BLaER1 treated with 17β-estradiol and CSF1 and Interleukin-3, amounts not matched to agents 10 nM and 100 nM (cell line): ENCODE results near the gene PTGFRN.
A peak's percentile ranks its signal among the peaks of the same experiment; 100 is the strongest.

Experiments
- H3K27ac ChIP-seq, 11 experiments: shearing (Covaris generic); formaldehyde crosslinking; 2 replicates each; pipeline ENCODE4 v1.8.1; 2022
- H3K27me3 ChIP-seq, 11 experiments: shearing (Covaris generic); formaldehyde crosslinking; 2 replicates each; pipeline ENCODE4 v1.8.1; 2022
- H3K36me3 ChIP-seq, 11 experiments: shearing (Covaris generic); formaldehyde crosslinking; 2 replicates each; pipeline ENCODE4 v1.8.1; 2022
- H3K4me1 ChIP-seq, 10 experiments: shearing (Covaris generic); formaldehyde crosslinking; 2 replicates each; pipeline ENCODE4 v1.8.1; 2022
- H3K4me2 ChIP-seq, 11 experiments: shearing (Covaris generic); formaldehyde crosslinking; 2 replicates each; pipeline ENCODE4 v1.8.1; 2022
- H3K4me3 ChIP-seq, 10 experiments: shearing (Covaris generic); formaldehyde crosslinking; 2 replicates each; pipeline ENCODE4 v1.8.1; 2022
- H3K9ac ChIP-seq, 11 experiments: shearing (Covaris generic); formaldehyde crosslinking; 2 replicates each; pipeline ENCODE4 v1.8.1; 2022
- H3K9me3 ChIP-seq, 11 experiments: shearing (Covaris generic); formaldehyde crosslinking; replicated peaks in 1 of 11; 2 replicates each; pipeline ENCODE4 v1.8.1; 2022
- H4K20me1 ChIP-seq, 11 experiments: shearing (Covaris generic); formaldehyde crosslinking; 2 replicates each; pipeline ENCODE4 v1.8.1; 2022
- Cebpa-rat ChIP-seq, 11 experiments: shearing (Covaris generic); IDR thresholded peaks; 2 replicates each; pipeline ENCODE4 v1.8.1; 2022

Gene PTGFRN

DNA sequence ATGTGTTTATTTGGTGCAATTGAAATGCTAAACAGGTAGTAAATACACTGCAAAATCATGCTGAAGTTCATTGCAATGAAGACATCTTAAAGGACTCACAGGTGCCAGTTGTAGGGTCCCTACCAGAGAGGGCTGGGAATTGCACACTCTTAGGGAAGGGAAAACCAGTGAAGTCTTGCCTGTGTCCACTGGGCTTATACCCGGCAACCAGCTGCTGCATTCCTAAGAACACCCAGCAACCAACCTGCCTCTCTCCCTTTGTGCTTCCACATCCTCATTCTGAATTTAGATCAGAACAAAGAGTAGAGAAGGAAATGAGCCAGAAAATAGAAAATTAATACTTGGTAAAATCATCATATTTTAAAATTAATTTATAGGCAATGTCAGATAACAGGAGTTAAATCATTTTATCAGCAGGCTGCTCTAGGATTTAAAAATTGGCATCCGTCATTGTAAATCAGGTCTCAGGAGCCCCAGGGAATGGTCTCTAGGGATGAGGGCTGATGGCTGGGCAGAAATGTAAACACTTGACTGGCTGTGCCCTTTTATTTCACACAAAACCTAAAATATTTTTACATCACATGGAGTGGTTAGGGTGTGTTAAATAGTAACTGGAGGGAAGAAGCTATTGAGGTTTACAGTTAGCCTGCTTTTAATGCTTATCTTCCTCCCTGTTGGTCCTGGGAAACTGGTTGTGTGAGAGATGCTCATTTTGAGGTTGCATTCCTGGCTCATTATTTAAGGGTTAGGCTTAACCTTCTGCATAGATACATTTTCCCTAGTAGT lies 31.3 kb downstream of the PTGFRN start:
- no peak overlapping the region for H3K9ac ChIP-seq
- H3K36me3 ChIP-seq, result peaks cover 0 to 23% (median 0%) of the 10 kb centered on the region in 11 experiments; a peak in 6 of 22 replicates
- H3K9me3 ChIP-seq, result peaks cover 0 to 6% (median 0%) of the 10 kb centered on the region in 11 experiments; a peak in 4 of 22 replicates
- H3K4me3 ChIP-seq, result no peak overlapping the region
- no peaks in the 10 kb centered on the region for H3K27me3 ChIP-seq
- peak overlapping the region; percentile 36 to 74 (median 55); a peak in 21 of 22 replicates for H3K4me2 ChIP-seq
- peaks cover 10 to 32% (median 25%) of the 10 kb centered on the region in 10 experiments for H3K4me1 ChIP-seq
- no peaks in the 10 kb centered on the region for H4K20me1 ChIP-seq
- no peak overlapping the region for H3K27ac ChIP-seq
- TF ChIP-seq Cebpa-rat (IDR thresholded peaks at IDR 0.05), result no peak

DNA sequence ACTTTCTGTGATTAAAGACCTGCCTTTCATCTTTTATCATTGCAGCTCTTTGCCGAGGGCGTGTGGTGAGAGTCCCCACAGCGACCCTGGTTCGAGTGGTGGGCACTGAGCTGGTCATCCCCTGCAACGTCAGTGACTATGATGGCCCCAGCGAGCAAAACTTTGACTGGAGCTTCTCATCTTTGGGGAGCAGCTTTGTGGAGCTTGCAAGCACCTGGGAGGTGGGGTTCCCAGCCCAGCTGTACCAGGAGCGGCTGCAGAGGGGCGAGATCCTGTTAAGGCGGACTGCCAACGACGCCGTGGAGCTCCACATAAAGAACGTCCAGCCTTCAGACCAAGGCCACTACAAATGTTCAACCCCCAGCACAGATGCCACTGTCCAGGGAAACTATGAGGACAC lies 32.0 kb downstream of the PTGFRN start:
- Histone ChIP-seq H3K27me3 (no peaks in the 10 kb centered on the region), H3K9me3 (peaks cover 0 to 6% (median 0%) of the 10 kb centered on the region in 11 experiments; a peak in 4 of 22 replicates), H3K4me1 (peaks cover 10 to 35% (median 25%) of the 10 kb centered on the region in 10 experiments), H3K9ac (no peak overlapping the region), H3K36me3 (peaks cover 0 to 23% (median 0%) of the 10 kb centered on the region in 11 experiments; a peak in 6 of 22 replicates), H3K27ac (no peak overlapping the region), H4K20me1 (no peaks in the 10 kb centered on the region), H3K4me3 (no peak overlapping the region), H3K4me2 (peak overlapping the region in 9 of 11 experiments; percentile 36 to 74 (median 55); a peak in 17 of 22 replicates)
- TF ChIP-seq Cebpa-rat (IDR thresholded peaks at IDR 0.05), result no peak

DNA sequence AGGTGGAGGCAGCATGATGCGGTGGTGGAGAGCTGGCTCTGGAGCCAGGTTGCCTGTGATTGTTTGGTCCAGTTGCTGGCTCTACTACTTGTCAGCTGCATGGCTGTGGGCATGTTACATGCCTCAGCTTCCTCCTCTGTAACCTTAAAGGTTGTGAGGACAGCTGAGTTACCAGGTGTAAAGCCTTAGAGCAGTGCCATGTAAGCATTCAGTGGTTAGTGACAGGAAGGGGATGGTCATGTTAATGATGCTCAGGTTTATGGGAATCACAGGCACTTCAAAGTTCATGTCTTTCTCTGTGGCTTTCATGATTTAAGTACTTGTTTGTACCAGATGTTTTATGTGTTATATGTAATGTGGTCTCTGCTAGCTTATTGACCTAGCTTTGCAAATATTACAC lies 32.6 kb downstream of the PTGFRN start:
- Histone ChIP-seq H3K9ac (no peak overlapping the region), H3K4me3 (no peak overlapping the region), H3K4me1 (peaks cover 10 to 35% (median 25%) of the 10 kb centered on the region in 10 experiments), H4K20me1 (no peaks in the 10 kb centered on the region), H3K27me3 (no peaks in the 10 kb centered on the region), H3K4me2 (peak overlapping the region in 8 of 11 experiments; percentile 52 to 74 (median 58); a peak in 10 of 22 replicates), H3K36me3 (peaks cover 0 to 23% (median 0%) of the 10 kb centered on the region in 11 experiments; a peak in 6 of 22 replicates), H3K27ac (no peak overlapping the region), H3K9me3 (peaks cover 0 to 6% (median 0%) of the 10 kb centered on the region in 11 experiments; a peak in 4 of 22 replicates)
- no peak for TF ChIP-seq Cebpa-rat (IDR thresholded peaks at IDR 0.05)

DNA sequence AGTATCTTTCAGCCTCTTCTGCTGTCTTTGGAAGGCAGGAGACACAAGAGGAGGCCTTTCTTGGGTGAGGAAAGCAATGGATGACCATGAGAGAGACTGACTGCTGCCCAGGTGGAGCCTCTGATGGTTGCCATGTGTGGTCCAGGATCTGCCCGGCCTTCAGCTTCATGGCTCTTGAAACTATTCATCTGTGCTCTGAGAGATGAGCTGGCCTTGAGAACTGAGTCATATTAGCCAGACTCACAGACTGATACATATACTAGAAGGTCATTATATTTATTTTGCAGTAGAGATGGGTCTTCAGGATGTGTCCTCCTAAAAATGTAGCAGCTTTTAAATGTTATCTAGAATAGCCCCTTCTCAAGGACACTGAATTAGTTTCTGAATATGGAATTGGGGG lies 33.7 kb downstream of the PTGFRN start:
- no peak overlapping the region for H3K9ac ChIP-seq
- H3K36me3 ChIP-seq, result peaks cover 0 to 30% (median 0%) of the 10 kb centered on the region in 11 experiments; a peak in 6 of 22 replicates
- H3K27ac ChIP-seq, result no peak overlapping the region
- TF ChIP-seq Cebpa-rat (IDR thresholded peaks at IDR 0.05), result no peak
- no peaks in the 10 kb centered on the region for H4K20me1 ChIP-seq
- H3K4me2 ChIP-seq, result no peak overlapping the region
- H3K9me3 ChIP-seq, result peaks cover 0 to 6% (median 0%) of the 10 kb centered on the region in 11 experiments; a peak in 4 of 22 replicates
- H3K4me1 ChIP-seq, result peaks cover 10 to 35% (median 25%) of the 10 kb centered on the region in 10 experiments
- no peaks in the 10 kb centered on the region for H3K27me3 ChIP-seq
- no peak overlapping the region for H3K4me3 ChIP-seq

DNA sequence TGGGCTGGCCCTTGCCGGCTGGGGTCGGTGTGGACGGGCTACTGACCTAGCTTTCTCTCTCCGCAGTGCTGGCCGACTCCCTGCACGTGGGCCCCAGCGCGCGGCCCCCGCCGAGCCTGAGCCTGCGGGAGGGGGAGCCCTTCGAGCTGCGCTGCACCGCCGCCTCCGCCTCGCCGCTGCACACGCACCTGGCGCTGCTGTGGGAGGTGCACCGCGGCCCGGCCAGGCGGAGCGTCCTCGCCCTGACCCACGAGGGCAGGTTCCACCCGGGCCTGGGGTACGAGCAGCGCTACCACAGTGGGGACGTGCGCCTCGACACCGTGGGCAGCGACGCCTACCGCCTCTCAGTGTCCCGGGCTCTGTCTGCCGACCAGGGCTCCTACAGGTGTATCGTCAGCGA lies 34.9 kb downstream of the PTGFRN start:
- no peaks in the 10 kb centered on the region for H4K20me1 ChIP-seq
- H3K36me3 ChIP-seq, result peaks cover 0 to 36% (median 0%) of the 10 kb centered on the region in 11 experiments; a peak in 7 of 22 replicates
- H3K9me3 ChIP-seq, result peaks cover 0 to 6% (median 0%) of the 10 kb centered on the region in 11 experiments; a peak in 4 of 22 replicates
- no peak for TF ChIP-seq Cebpa-rat (IDR thresholded peaks at IDR 0.05)
- H3K4me1 ChIP-seq, result peaks cover 10 to 35% (median 25%) of the 10 kb centered on the region in 10 experiments
- no peak overlapping the region for H3K27ac ChIP-seq
- H3K27me3 ChIP-seq, result no peaks in the 10 kb centered on the region
- H3K4me2 ChIP-seq, result no peak overlapping the region
- no peak overlapping the region for H3K4me3 ChIP-seq
- H3K9ac ChIP-seq, result no peak overlapping the region

DNA sequence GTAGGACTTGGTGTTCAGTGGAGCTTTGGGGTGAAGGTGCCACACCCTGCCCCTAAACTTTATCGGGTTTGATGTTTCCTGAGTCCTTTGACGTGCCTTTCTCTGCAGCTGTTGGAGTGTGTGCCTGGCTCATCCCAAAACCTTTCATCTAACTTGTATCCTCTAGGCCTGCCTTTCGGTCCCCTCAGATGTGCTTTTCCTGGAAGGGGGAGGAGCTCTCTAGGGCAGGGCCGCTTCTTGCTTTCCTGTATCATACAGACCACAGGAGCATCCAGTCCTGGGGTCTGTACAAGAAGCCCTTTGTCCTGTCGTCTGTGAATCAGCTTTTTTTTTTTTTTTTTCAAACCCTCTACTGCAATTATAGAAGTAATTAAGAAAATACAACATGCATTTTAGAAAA lies 35.7 kb downstream of the PTGFRN start:
- no peak for TF ChIP-seq Cebpa-rat (IDR thresholded peaks at IDR 0.05)
- Histone ChIP-seq H3K27me3 (no peaks in the 10 kb centered on the region), H3K4me2 (peak overlapping the region in 2 of 11 experiments; percentile 8 to 31; a peak in 2 of 22 replicates), H3K36me3 (peaks cover 0 to 42% (median 0%) of the 10 kb centered on the region in 11 experiments; a peak in 7 of 22 replicates), H3K27ac (no peak overlapping the region), H3K4me1 (peaks cover 7 to 33% (median 23%) of the 10 kb centered on the region in 10 experiments), H4K20me1 (no peaks in the 10 kb centered on the region), H3K4me3 (no peak overlapping the region), H3K9me3 (peaks cover 0 to 6% (median 0%) of the 10 kb centered on the region in 11 experiments; a peak in 4 of 22 replicates), H3K9ac (no peak overlapping the region)

DNA sequence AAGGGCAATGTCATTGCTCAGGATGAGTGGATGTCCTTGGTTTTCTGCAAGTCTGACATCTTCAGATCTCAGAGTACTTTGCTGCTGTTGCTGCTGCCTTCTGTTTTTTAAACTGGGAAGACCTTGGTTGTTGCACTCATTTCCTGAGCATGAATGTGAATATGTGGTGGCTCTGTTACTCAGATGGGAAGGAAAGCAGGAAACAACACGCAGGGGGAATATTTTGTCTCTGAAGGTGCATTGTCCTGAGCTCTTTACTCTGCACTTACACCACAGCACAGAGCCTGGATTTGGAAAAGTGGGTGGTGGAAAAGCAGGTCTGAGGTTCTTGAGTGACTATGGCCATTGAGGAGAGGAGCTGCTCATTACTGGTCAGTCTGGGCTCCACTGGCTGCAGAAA lies 36.3 kb downstream of the PTGFRN start:
- no peak overlapping the region for H3K27ac ChIP-seq
- H3K9ac ChIP-seq, result no peak overlapping the region
- no peaks in the 10 kb centered on the region for H4K20me1 ChIP-seq
- peaks cover 0 to 6% (median 0%) of the 10 kb centered on the region in 11 experiments; a peak in 4 of 22 replicates for H3K9me3 ChIP-seq
- TF ChIP-seq Cebpa-rat (IDR thresholded peaks at IDR 0.05), result no peak
- H3K4me2 ChIP-seq, result peak overlapping the region in 2 of 11 experiments; percentile 8 to 31; a peak in 4 of 22 replicates
- H3K4me1 ChIP-seq, result peaks cover 2 to 27% (median 18%) of the 10 kb centered on the region in 10 experiments
- peaks cover 0 to 43% (median 0%) of the 10 kb centered on the region in 11 experiments; a peak in 7 of 22 replicates for H3K36me3 ChIP-seq
- no peaks in the 10 kb centered on the region for H3K27me3 ChIP-seq
- H3K4me3 ChIP-seq, result no peak overlapping the region

DNA sequence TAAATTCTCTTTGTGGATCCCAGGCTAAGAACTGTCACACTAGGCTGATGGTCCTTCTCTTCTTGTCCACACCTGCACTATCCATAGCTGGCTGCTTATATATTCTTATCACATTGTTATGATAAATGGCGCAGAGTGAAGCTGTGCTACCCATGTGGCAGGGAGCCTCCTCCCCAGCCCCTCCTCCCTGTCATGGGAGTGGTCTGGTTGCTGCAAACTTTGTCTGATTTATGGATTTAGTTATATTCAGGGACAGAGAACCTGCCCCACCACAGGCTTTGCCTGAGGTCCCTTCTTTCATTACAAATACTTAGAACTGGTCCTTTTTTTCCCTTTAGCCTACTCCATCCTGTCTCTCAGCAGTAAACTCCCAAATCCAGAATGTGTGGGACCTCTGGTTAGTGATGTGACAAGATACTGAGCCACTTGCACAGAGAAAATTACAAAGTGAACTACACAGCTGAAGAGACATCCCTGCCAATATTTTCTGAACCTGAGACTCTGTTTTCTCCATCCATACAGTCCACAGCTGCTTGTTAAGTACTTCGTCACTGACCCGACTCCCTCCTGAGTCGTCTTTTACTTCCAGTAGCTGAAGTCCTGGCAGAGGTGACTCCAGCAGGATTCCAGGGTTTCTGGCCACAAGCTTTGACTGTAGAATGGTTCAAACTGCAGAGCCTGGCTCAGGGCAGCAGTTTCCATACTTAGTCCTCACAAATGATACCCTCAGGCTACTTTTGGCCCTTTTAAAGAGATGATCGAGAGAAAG lies 37.6 kb downstream of the PTGFRN start:
- H3K4me2 ChIP-seq, result no peak overlapping the region
- H3K27ac ChIP-seq, result no peak overlapping the region
- TF ChIP-seq Cebpa-rat (IDR thresholded peaks at IDR 0.05), result no peak
- no peak overlapping the region for H3K4me3 ChIP-seq
- peaks cover 0 to 39% (median 0%) of the 10 kb centered on the region in 11 experiments; a peak in 7 of 22 replicates for H3K36me3 ChIP-seq
- peaks cover 0 to 6% (median 0%) of the 10 kb centered on the region in 11 experiments; a peak in 4 of 22 replicates for H3K9me3 ChIP-seq
- no peaks in the 10 kb centered on the region for H4K20me1 ChIP-seq
- H3K27me3 ChIP-seq, result no peaks in the 10 kb centered on the region
- no peak overlapping the region for H3K9ac ChIP-seq
- H3K4me1 ChIP-seq, result peaks cover 0 to 20% (median 6%) of the 10 kb centered on the region in 10 experiments; a peak in 17 of 20 replicates
